Brain pericyte (primary cell): ENCODE data around the gene RITA1.
"Not testable (repeated sequence)": the region's sequence is repeated elsewhere in the genome, so short reads cannot be mapped to it uniquely, and the experiment has no call there.

Experiments
- DNase-seq: peaks from one replicate; pipeline ENCODE4 v3.0.0-alpha.2; 2012; ENCODE audit warnings: low read depth, low spot score

RITA1 gene, protein sequence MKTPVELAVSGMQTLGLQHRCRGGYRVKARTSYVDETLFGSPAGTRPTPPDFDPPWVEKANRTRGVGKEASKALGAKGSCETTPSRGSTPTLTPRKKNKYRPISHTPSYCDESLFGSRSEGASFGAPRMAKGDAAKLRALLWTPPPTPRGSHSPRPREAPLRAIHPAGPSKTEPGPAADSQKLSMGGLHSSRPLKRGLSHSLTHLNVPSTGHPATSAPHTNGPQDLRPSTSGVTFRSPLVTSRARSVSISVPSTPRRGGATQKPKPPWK

DNA sequence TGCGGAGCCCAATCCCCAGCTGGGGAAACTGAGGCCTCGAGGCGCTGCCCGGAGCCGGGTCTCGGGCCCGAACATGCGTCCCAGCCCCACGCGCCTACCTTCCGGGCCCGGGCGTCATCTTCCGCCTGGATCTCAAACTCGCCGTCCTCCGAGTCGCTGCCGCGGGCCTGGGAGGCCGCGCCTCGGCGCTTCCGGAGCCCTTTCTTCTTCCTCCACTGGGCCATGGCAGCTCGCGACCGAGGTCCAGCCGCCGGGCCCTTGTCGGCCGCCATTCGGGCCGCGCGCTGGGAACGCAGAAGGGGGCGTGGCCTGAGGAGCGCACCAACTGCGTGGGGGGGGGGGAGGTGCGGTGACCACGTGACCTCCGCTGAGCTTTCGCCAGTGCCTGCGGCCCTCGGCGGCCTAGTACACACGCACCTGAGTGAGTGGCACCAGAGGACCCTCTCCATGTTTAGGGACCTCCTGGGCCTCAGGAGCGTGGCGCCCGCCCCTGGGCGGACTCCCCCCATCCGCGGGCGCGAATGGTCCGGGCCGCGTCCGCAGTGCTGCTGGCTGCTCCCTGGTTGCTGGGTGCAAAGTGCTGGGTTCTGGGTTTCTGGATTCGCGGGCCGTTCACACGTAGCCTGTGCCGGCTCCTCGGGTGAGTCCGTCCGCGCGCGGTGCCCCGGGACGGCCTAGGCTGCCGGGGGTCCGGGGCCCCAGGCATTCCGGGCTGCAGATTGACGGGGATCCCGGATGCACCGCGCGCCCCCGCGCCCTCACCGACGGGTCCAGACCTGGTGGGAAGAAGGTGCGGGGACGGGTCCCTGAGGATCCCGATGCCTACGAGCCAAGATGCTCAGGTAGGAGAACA is at the start of gene RITA1, which contains the start of gene DDX54:
Gene RITA1 (plus strand): TSS at position 542 of the 853 bp plus-strand sequence. CDS start 1,026 bp downstream, outside the sequence.
Gene DDX54 (minus strand): TSS at position 299 of the 853 bp plus-strand sequence. CDS start 27 bp downstream, at position 272.
- DNase-seq, result peak; percentile 57

DNA sequence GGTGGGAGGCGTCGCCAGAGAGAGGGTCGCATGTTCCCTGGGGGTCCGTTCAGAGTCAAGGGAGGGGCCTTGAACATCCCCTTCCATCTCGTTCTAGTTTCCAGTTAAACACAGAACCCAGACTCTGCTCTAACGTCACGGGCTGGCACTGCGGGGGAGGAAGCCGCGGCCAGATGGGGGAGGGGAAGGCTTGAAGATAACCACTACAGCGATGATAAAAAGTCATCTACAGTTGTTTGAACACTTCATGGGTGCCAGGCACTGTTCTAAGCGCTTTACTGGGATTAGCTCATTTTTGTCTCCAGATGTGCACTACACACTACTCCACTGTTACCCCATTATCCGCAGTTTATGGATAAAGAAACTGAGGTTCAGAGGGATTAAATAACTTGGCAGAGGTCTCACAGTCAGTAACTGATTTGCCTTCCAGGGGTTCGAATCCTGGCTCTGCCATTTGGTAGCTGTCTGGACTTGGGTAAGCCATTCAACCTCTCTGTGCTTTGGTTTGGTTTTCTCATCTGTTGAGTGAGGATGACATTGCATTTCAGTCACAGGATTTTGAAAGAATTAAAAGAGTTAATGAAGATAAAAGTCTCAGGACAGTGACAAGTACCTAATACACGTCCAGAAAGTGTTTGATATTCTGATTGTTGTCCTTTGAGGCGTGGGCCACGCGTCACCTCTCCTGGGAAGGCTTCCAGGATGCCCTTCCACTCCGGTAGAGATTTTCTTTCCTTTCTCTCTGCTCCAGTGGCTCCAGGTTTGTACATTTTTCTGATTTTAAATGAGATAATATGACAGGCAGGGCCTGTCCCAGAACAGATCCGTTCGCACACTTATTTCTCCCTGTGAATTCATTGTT is 49.2 kb upstream of the RITA1 start:
- DNase-seq, result no peak

DNA sequence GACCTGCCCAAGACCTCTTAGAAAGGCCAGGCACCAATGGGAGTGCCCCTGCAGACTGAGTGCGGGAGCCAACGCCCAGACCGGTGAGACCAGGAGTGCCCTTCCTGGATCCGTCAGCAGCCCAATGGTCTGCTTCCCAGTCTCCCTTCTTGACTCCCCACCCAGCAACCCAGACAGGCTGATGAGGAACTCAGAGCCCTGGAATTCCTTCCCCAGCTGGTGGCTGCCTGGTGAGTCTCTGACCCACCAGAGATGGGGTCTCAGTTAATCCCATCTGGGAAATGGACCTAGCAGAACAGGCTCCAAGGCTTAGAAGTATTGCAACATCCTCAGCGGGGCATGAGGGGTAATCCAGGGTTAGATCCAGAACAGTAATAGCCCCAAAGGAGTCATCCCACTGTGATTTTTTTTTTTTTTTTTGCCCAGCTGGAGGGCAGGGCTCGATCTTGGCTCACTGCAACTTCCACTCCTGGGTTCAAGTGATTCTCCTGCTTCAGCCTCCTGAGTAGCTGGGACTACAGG is 48.5 kb upstream of the RITA1 start:
- no peak for DNase-seq

DNA sequence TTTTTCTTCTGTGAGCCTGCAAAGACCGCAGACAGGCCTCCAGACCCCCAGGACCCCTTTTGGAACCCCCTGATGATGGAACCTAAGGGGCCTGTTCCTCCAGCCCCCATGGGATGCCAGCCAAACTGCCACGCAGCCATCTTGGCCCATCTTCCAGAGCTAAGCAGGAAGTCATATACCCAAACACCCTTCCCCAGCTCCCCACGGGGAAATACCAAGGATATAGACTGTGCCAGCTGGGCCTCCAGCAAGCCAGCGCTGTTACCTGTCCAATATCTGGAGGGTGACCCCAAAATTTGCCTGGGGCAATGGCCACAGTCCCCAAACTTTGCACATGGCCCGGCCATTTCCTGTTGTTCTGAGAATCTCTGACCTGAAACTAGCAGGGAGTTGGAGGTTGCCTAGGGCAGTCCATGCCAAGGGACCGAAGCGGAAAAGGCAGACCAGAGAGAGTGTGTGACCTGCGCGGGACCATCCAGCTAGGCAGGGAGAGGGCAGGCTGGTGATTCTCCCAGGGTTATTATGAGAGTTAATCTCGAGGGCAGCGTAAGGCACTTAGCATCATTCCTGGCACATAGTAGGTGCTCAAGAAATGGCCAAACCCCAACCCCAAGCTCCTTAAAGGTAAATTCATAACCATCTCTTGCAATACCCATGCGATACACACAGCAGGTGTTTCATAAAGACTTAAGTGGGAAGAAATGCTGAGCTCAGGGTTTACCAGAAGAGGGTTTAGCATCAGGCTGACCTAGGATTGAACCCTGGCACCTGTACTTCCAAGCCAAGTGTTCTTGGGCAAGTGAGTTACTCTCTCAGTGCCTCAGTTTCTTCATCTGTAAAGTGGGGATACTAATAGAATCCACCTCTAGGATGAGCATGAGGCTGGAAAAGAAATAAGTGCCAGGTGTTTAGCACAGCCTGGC is 47.4 kb upstream of the RITA1 start:
- no peak for DNase-seq

DNA sequence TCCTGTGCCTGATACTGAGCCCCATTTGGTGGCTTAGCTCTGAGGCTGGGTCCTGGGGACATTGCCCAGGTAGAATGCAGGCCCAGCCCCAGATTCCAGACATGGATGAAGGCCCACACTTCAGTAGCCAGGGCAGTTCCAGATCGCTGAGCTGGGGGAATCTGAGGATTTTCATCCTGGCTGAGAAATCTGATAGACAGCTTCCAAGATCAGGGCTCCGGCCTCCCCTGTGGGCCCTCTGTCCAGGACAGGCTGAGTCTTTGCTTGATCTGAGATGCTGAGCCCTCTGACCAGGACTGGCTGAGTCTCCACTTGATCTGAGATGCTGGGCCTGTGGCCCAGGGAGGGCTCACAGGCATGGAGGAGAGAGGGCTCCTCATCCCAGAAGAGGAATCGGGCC is 46.7 kb upstream of the RITA1 start:
- DNase-seq, result no peak

DNA sequence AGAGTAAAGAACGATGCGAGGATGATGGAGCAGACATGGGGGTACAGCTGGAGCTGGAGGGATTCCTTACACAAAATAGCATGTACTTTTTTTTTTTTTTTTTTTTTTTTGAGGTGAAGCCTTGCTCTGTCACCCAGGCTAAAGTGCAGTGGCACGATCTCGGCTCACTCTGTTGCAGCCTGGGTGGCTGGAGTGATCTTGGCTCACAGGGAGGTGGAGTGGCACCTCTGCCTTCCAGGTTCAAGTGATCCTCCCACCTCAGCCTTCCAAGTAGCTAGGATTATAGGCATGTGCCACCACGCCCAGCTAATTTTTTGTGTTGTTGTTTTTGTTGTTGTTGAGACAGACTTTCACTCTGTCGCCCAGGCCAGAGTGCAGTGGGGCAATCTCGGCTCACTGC is 44.8 kb upstream of the RITA1 start:
- DNase-seq, result no peak

DNA sequence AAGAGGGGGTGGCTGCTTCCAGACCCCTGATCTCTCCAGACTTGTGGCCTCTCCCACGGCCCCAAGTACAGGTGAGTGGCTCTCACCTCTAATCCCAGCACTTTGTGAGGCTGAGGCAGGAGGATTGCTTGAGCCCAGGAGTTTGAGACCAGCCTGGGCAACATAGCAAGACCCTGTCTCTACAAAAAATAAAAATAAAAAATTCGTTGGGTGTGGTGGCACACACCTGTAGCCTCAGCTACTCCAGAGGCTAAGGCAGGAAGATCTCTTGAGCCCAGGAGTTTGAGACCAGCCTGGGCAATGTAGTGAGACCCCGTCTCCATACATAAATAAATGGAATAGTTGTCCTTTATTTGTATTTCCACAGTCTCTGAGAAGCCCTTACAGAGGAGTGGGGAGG is 43.8 kb upstream of the RITA1 start:
- DNase-seq, result not testable (repeated sequence)

DNA sequence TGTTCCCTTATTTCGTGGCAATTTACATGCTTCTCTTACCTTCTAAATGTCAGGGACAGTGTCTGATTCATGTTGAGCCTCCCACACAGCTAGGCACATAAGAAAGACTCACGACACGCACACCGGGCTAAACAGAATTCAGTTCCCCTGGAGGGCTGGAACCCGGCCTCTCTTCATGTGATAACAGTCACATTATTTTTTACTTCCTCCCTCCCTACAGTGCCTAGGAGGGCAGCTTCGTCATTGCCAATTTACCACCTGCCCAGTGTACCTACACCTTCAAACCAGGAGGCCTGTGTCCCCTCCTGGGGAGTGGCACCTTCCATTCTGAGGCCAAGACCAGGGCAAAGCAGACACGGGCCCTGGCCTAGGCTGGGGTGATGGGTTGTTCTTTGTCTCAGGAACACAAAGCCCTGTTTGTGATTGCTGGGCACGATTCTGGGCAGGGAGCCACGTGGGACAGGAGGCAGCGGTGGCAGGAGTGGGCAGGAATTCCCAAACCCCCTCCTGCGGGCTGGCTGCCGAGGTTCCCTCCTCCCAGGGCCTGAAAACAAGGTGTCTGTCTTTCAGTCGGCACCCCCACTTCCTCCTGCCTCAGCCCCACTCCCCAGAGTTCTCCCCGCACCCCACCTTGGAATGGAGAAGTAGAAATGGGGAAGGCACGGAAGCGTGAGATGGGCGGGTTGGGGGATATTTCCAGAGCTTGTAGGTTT is 43.2 kb upstream of the RITA1 start:
- no peak for DNase-seq

DNA sequence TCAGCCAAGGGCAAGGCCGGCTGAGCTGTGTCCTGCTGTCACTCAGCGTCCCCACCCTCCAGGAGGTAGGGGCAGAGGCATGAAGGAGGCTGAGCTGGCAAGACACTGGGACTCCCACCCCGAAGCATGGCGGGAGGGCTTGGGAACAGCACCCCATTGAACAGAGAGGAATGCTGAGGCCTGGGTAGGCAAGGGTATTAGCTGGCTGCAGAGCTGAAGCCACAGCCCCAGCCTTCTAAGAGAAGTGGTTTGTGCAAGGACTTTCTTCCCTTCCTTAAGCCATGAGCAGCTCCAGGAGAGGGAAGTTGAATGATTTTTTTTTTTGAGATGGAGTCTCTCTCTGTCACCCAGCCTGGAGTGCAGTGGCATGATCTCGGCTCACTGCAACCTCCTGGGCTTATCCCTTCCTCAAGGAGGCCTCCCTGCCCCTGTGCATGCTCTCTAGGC is 42.6 kb upstream of the RITA1 start:
- DNase-seq, result no peak

DNA sequence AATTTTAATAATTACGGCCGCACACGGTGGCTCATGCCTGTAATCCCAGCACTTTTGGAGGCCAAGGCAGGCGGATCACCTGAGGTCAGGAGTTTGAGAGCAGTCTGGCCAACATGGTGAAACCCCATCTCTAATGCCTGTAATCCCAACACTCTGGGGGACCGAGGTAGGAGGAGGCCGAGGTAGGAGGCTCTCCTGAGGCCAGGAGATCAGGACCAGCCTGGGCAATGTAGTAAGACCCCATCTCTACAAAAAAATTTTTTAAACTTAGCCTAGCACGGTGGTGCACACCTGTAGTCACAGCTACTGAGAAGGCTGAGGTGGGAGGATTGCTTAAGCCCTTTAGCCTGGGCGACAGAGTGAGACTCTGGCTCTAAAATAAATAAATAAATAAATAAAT is 41.6 kb upstream of the RITA1 start:
- no peak for DNase-seq

DNA sequence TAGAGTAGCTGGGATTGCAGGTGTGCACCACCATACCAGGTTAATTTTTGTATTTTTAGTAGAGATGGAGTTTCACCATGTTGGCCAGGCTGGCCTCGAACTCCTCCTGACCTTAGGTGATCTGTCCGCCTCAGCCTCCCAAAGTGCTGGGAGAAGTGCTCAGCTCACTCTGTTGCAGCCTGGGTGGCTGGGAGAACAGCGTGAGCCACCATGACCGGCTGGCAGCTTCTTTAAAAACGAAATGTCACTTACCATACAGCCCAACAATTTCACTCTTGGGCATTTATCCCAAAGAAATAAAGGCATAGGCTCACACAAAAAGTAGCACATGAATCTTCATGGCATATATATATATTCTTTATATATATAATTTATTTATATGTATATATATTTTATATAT is 40.7 kb upstream of the RITA1 start:
- DNase-seq, result no peak

DNA sequence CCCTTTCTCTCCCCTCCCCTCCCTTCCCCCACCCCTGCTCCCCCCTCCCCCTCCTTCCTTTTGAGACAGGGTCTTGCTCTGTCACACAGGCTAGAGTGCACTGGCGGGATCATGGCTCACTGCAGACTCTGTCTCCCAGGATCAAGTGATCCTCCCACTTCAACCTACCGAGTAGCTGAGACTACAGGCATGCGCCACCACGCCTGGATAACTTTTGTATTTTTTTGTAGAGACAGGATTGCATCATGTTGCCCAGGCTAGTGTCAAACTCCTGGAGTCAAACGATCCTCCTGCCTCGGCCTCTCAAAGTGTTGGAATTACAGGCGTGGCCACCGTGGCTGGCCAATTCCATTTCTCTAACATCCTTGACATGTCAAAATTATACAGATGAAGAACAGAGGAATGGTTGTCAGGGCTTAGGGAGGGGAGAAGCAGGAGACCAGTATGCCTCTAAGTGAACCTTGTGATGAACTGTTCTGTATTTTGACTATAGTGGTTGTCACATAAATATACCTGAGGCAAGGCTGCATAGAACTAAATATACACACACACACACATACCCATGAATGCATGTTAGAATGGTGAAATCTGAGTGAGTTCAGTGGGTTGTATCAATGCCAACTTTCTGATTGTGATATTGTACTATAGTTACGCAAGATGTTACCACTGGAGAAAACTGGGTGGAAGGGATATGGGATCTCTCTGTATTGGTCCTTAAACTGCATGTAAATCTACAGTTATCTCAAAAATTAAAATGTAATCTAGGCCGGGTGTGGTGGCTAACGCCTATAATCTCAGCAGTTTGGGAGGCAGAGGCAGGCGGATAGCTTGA is 39.6 kb upstream of the RITA1 start:
- no peak for DNase-seq

DNA sequence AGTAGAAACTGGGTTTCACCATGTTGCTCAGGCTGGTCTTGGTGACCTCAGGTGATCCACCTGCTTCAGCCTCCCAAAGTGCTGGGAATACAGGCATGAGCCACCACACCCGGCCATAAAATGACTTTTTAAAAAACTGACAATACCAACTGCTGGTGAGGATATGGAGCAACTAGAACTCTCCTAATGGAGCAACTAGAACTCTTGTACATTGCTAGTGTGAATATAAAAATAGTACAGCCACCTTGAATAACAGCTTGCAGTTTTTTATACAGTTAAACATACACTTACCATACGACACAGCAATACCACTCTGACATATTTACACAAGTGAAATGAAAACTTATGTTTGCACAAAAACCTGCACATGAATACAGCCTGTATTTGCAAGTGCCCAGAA is 38.5 kb upstream of the RITA1 start:
- DNase-seq, result no peak

DNA sequence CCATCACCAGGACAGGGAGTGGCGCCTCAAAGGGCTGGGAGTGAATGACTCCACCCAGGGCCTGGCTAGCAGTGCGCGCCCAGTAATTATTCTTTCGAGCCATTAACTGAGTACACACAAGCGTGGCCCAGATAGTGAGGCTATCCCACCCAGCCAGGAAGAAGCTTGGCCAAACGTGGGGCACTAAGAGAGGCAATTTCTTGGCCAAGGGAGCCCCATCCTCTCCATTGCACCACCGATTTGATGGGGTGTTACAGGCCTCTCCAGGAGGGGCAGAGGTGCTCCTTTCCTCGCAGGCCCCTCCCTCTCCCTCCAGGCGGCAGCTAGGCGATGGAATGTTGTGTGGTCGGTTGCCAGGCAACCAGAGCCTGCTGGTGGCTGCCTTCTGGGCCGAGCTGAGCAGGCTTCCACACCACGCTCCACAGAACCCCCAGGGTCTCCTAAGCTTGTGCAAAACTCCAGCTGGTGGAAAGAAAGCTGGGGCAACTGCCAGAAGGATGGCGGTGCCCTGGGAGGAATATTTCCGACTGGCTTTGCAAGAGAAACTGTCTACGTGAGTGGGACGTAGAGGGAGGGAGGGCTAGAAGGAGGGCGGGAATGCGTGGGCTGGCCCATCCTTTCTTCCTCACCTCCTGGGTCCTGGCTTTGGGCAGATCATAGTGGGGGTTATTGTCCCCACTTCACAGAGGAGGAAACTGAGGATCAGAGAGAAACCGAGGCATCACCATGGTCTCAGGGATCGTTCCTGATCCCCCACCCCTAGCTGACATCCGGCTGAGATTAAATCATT is 36.0 kb upstream of the RITA1 start, which contains the start of gene CFAP73:
Gene CFAP73 (plus strand): TSS at position 364 of the 790 bp plus-strand sequence. CDS start 134 bp downstream, at position 498.
- peak; percentile 26 for DNase-seq

DNA sequence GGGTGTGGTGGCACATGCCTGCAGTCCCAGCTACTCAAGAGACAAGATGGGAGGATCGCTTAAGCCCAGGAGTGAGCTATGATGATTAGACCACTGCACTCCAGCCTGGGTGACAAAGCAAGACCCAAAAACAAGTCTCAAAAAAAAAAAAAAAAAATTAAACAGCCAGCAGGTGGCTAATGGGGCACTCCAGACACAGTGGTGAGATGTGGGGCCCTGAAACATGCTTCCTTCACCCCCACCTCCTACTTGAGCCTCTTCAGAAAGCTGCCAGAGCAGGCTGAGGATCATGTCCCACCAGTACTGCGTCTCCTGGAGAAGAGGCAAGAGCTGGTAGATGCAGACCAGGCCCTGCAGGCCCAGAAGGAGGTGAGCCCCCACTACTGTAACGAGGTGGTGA is 33.9 kb upstream of the RITA1 start:
- DNase-seq, result no peak

DNA sequence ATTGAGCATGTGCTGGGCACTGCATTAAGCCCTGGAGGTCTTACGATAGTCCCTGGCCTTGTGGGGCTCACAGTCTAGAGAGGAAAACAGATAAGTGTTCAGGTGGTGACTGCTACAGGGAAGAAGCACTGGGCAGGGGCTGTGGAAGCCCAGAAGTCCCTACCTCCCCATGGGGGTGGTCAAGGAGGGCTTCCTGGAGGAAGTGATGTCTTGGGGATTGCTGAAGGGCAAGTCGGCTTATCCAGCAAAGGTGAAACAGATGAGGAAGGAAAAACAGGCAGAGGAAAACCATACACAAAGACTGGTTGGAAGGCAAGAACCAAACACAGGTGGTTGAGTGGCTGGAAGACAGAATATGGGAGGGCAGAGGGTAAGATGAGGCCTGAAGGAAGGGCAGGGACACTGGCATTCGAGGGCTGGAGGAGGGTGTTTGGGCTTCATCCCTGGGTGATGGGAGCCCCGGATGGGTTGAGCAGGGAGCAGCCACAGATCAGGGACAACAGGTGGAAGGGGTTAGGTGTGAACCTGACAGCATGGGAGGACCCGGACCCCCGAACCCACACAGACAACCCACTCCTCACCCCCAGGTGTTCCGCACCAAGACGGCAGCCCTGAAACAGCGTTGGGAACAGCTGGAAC is 33.2 kb upstream of the RITA1 start:
- no peak for DNase-seq
